ENCODE data around the gene TMEM234. TPM values are rescaled to one million over a fixed set of nuclear protein-coding genes. Genes with fewer than 3 reads are reported as not detected.

The TMEM234 gene
- 20.5 and 22.3 TPM in 2 replicates for total RNA-seq

GRCh38 chr1:32221980-32222755 lies at the start of gene TMEM234, which contains the start of gene EIF3I:
TMEM234 (minus strand) TSS chr1:32222353; CDS start chr1:32222322, 31 bp downstream.
EIF3I (plus strand) TSS chr1:32222407; CDS start chr1:32222442, 35 bp downstream.

GRCh38 chr1:32250893-32251716 lies 29.0 kb upstream of the TMEM234 start, which contains the start of gene LCK:
LCK (plus strand) TSS chr1:32251265; CDS start chr1:32274330, 23,065 bp downstream.

GRCh38 chr1:32246888-32247273 lies 24.7 kb upstream of the TMEM234 start, which contains the start of gene FAM167B:
FAM167B (plus strand) TSS chr1:32247222; CDS start chr1:32247422, 200 bp downstream.

GRCh38 chr1:32208891-32209328 lies 13.2 kb downstream of the TMEM234 start, which contains the start of gene DCDC2B:
DCDC2B (plus strand) TSS chr1:32209089; CDS start chr1:32209094, 5 bp downstream.

GRCh38 chr1:32205401-32206370 lies 16.5 kb downstream of the TMEM234 start, which contains the start of gene IQCC:
IQCC (plus strand) TSS chr1:32205671; CDS start chr1:32205682, 11 bp downstream.

GRCh38 chr1:32200226-32201010 lies 21.7 kb downstream of the TMEM234 start, which contains the start of gene CCDC28B:
CCDC28B (plus strand) TSS chr1:32200595; CDS start chr1:32201936, 1,341 bp downstream.

GRCh38 chr1:32179443-32180185 lies 42.5 kb downstream of the TMEM234 start, which contains the start of gene TXLNA:
TXLNA (plus strand) TSS chr1:32179675; CDS start chr1:32180346, 671 bp downstream.

Other genes starting within 250 kb of the TMEM234 start
- gene KHDRBS1, start 208.5 kb downstream of the TMEM234 start, total RNA-seq: 52.9 and 108 TPM in 2 replicates
- gene TMEM39B, start 149.4 kb downstream of the TMEM234 start, total RNA-seq: 5.5 and 7.1 TPM in 2 replicates
- gene KPNA6, start 114.3 kb downstream of the TMEM234 start, total RNA-seq: 39.9 and 47.5 TPM in 2 replicates
- 81.4 and 120 TPM in 2 replicates for gene TXLNA, start 42.7 kb downstream of the TMEM234 start, total RNA-seq
- 8.1 and 12.4 TPM in 2 replicates for gene CCDC28B, start 21.8 kb downstream of the TMEM234 start, total RNA-seq
- 1.5 and 2.0 TPM in 2 replicates for gene IQCC, start 16.7 kb downstream of the TMEM234 start, total RNA-seq
- gene DCDC2B, start 13.3 kb downstream of the TMEM234 start, total RNA-seq: not detected in 2 replicates
- gene EIF3I, start 54 bp upstream of the TMEM234 start, total RNA-seq: 426 and 471 TPM in 2 replicates
- 0.29 and 0.66 TPM in 2 replicates for gene FAM167B, start 24.9 kb upstream of the TMEM234 start, total RNA-seq
- gene LCK, start 28.9 kb upstream of the TMEM234 start, total RNA-seq: not detected in 2 replicates
- gene HDAC1, start 69.7 kb upstream of the TMEM234 start, total RNA-seq: 89.2 and 99.5 TPM in 2 replicates
- gene MARCKSL1, start 113.9 kb upstream of the TMEM234 start, total RNA-seq: 7.3 and 20.5 TPM in 2 replicates
- gene FAM229A, start 140.1 kb upstream of the TMEM234 start, total RNA-seq: 1.6 and 2.3 TPM in 2 replicates
- 1.0 and 1.3 TPM in 2 replicates for gene TSSK3, start 140.2 kb upstream of the TMEM234 start, total RNA-seq
- 60.7 and 70.0 TPM in 2 replicates for gene BSDC1, start 172.1 kb upstream of the TMEM234 start, total RNA-seq
- gene ZBTB8B, start 242.7 kb upstream of the TMEM234 start, total RNA-seq: not detected in 2 replicates

Measured in smooth muscle cell of trachea (primary cell).